ENCODE data around the gene PTPRN2. TPM values are rescaled to one million over a fixed set of nuclear protein-coding genes. Genes with fewer than 3 reads are reported as not detected.

The PTPRN2 gene
- total RNA-seq, 1 experiment from 2014 or later: 0.11 TPM

- no peak overlapping the region for H3K27ac ChIP-seq (ENCODE audit: low read depth, low read length, poor library complexity, severe bottlenecking)
- no peaks in the 10 kb centered on the region for H3K4me1 ChIP-seq (ENCODE audit: insufficient read depth, low read length, poor library complexity, severe bottlenecking)
- CTCF ChIA-PET: no interaction called here
- no peaks in the 10 kb centered on the region for H3K36me3 ChIP-seq (ENCODE audit: insufficient read depth, low read length, poor library complexity, severe bottlenecking)
- POLR2A ChIA-PET (ENCODE audit: low non-redundant PET): no interaction called here
- no TSS peak for BruUV-seq (replicated peaks)
- H3K4me3 ChIP-seq (ENCODE audit: low read depth, low read length, poor library complexity, severe bottlenecking): no peak overlapping the region
- no peaks in the 10 kb centered on the region for H3K9me3 ChIP-seq (ENCODE audit: low read depth, low read length, poor library complexity, severe bottlenecking)
- peaks cover 12% of the 10 kb centered on the region for H3K27me3 ChIP-seq (replicated peaks; ENCODE audit: insufficient read depth, low read depth, low read length, poor library complexity)
- DNase-seq (ENCODE audit: low spot score): no peak
- intact Hi-C loops (cut with micrococcal nuclease; ENCODE audit: unreplicated experiment): no loop called here
- TF ChIP-seq, protein P1, sequence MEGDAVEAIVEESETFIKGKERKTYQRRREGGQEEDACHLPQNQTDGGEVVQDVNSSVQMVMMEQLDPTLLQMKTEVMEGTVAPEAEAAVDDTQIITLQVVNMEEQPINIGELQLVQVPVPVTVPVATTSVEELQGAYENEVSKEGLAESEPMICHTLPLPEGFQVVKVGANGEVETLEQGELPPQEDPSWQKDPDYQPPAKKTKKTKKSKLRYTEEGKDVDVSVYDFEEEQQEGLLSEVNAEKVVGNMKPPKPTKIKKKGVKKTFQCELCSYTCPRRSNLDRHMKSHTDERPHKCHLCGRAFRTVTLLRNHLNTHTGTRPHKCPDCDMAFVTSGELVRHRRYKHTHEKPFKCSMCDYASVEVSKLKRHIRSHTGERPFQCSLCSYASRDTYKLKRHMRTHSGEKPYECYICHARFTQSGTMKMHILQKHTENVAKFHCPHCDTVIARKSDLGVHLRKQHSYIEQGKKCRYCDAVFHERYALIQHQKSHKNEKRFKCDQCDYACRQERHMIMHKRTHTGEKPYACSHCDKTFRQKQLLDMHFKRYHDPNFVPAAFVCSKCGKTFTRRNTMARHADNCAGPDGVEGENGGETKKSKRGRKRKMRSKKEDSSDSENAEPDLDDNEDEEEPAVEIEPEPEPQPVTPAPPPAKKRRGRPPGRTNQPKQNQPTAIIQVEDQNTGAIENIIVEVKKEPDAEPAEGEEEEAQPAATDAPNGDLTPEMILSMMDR (conservative IDR thresholded peaks at IDR 0.05; ENCODE audit: low read depth, low read length): no peak
- no peak for TF ChIP-seq EZH2 (IDR thresholded peaks at IDR 0.05; ENCODE audit: borderline replicate concordance, low read depth, low read length, poor library complexity, severe bottlenecking)
These were observed 1063.7 kb downstream of the PTPRN2 start for GRCh38 chr7:157523766-157524421.

DNA sequence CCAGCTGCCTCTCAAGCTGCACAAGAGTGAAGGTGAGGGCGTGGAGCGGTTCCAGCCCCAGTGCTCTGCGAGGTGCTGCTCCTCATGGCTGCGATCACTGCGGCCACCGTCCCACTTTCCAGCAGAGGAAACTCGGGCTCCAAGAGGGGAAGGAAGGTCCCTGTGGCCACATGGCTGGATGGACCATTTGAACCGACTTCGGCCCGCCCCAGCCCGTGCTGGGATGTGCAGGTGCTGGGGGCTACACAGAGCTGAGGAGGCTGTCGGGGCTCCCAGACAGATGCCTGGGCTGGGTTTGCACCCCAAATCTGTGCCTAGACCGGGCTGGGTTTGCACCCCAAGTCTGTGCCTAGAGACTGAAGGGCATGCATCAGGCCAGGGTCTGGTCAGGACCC, 1064.3 kb downstream of the PTPRN2 start:
- no peaks in the 10 kb centered on the region for H3K9me3 ChIP-seq (ENCODE audit: low read depth, low read length, poor library complexity, severe bottlenecking)
- no TSS peak for BruUV-seq (replicated peaks)
- ChIA-PET POLR2A (ENCODE audit: low non-redundant PET) (no interaction called here), CTCF (no interaction called here)
- H3K4me3 ChIP-seq (ENCODE audit: low read depth, low read length, poor library complexity, severe bottlenecking): no peak overlapping the region
- TF ChIP-seq, protein P1 (conservative IDR thresholded peaks at IDR 0.05; ENCODE audit: low read depth, low read length): no peak
- TF ChIP-seq EZH2 (IDR thresholded peaks at IDR 0.05; ENCODE audit: borderline replicate concordance, low read depth, low read length, poor library complexity, severe bottlenecking): no peak
- no peaks in the 10 kb centered on the region for H3K4me1 ChIP-seq (ENCODE audit: insufficient read depth, low read length, poor library complexity, severe bottlenecking)
- intact Hi-C loops (cut with micrococcal nuclease; ENCODE audit: unreplicated experiment): no loop called here
- peaks cover 12% of the 10 kb centered on the region for H3K27me3 ChIP-seq (replicated peaks; ENCODE audit: insufficient read depth, low read depth, low read length, poor library complexity)
- H3K36me3 ChIP-seq (ENCODE audit: insufficient read depth, low read length, poor library complexity, severe bottlenecking): no peaks in the 10 kb centered on the region
- no peak overlapping the region for H3K27ac ChIP-seq (ENCODE audit: low read depth, low read length, poor library complexity, severe bottlenecking)
- DNase-seq (ENCODE audit: low spot score): no peak

DNA sequence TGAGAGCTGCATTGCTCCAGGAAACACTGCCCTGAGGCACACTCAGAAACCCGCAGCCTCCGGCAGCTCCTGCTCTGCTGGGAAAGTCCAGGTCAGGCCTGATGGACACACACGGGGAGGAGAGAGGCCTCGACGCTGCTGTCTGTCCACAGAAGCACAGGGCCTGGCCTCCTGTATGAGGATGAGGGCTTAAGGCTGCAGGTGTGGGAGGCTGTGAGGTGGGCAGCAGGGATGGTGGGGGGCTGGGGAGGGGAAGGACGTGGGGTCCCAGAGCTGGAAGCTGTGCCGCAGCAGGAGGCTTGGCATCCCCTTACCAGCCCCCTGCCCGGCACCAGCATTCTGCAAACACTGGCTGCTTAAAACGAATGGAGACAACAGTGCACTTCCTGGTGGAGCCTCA, 1064.7 kb downstream of the PTPRN2 start:
- BruUV-seq (replicated peaks): no TSS peak
- Histone ChIP-seq H3K4me1 (ENCODE audit: insufficient read depth, low read length, poor library complexity, severe bottlenecking) (no peaks in the 10 kb centered on the region), H3K9me3 (ENCODE audit: low read depth, low read length, poor library complexity, severe bottlenecking) (no peaks in the 10 kb centered on the region), H3K4me3 (ENCODE audit: low read depth, low read length, poor library complexity, severe bottlenecking) (no peak overlapping the region), H3K27me3 (replicated peaks; ENCODE audit: insufficient read depth, low read depth, low read length, poor library complexity) (peaks cover 12% of the 10 kb centered on the region), H3K36me3 (ENCODE audit: insufficient read depth, low read length, poor library complexity, severe bottlenecking) (no peaks in the 10 kb centered on the region), H3K27ac (ENCODE audit: low read depth, low read length, poor library complexity, severe bottlenecking) (no peak overlapping the region)
- ChIA-PET POLR2A (ENCODE audit: low non-redundant PET) (no interaction called here), CTCF (no interaction called here)
- intact Hi-C loops (cut with micrococcal nuclease; ENCODE audit: unreplicated experiment): no loop called here
- no peak for TF ChIP-seq EZH2 (IDR thresholded peaks at IDR 0.05; ENCODE audit: borderline replicate concordance, low read depth, low read length, poor library complexity, severe bottlenecking)
- TF ChIP-seq, protein P1 (conservative IDR thresholded peaks at IDR 0.05; ENCODE audit: low read depth, low read length): no peak
- no peak for DNase-seq (ENCODE audit: low spot score)

All from A673 (cell line).